ENCODE measurements around the gene BCORL1.

Gene BCORL1

GRCh38 chrX:130014770-130015169, 32.3 kb downstream of the BCORL1 start:
- no peak for DNase-seq (ENCODE audit: low spot score)

GRCh38 chrX:130015181-130015580, 32.7 kb downstream of the BCORL1 start:
- DNase-seq (ENCODE audit: low spot score): no peak

- no peak for DNase-seq (ENCODE audit: low spot score)
These were observed 35.7 kb downstream of the BCORL1 start for GRCh38 chrX:130018143-130018542.

- DNase-seq (ENCODE audit: low spot score): no peak
These were observed 38.4 kb downstream of the BCORL1 start for GRCh38 chrX:130020661-130021324.

GRCh38 chrX:130024127-130024526, 41.7 kb downstream of the BCORL1 start:
- peak; percentile 66 for DNase-seq (ENCODE audit: low spot score)

GRCh38 chrX:130025256-130025655, 42.8 kb downstream of the BCORL1 start:
- DNase-seq (ENCODE audit: low spot score): no peak

- no peak for DNase-seq (ENCODE audit: low spot score)
These were observed 45.1 kb downstream of the BCORL1 start for GRCh38 chrX:130027569-130027968.

- DNase-seq (ENCODE audit: low spot score): peak; percentile 24
These were observed 45.8 kb downstream of the BCORL1 start for GRCh38 chrX:130028196-130028595.

- no peak for DNase-seq (ENCODE audit: low spot score)
These were observed 48.4 kb downstream of the BCORL1 start for GRCh38 chrX:130030826-130031225.

GRCh38 chrX:130032552-130032951, 50.1 kb downstream of the BCORL1 start:
- DNase-seq (ENCODE audit: low spot score): no peak

- no peak for DNase-seq (ENCODE audit: low spot score)
These were observed 51.7 kb downstream of the BCORL1 start for GRCh38 chrX:130034178-130034577.

- no peak for DNase-seq (ENCODE audit: low spot score)
These were observed 57.4 kb downstream of the BCORL1 start for GRCh38 chrX:130039847-130040246.

GRCh38 chrX:130047416-130047815, 65.0 kb downstream of the BCORL1 start:
- no peak for DNase-seq (ENCODE audit: low spot score)

- DNase-seq (ENCODE audit: low spot score): no peak
These were observed 66.3 kb downstream of the BCORL1 start for GRCh38 chrX:130048686-130049222.

- DNase-seq (ENCODE audit: low spot score): no peak
These were observed 67.4 kb downstream of the BCORL1 start for GRCh38 chrX:130049821-130050220.

- DNase-seq (ENCODE audit: low spot score): peak; percentile 84
These were observed 68.9 kb downstream of the BCORL1 start for GRCh38 chrX:130051176-130051845.

GRCh38 chrX:130053236-130053635, 70.8 kb downstream of the BCORL1 start:
- no peak for DNase-seq (ENCODE audit: low spot score)

- DNase-seq (ENCODE audit: low spot score): no peak
These were observed 72.7 kb downstream of the BCORL1 start for GRCh38 chrX:130055103-130055502.

GRCh38 chrX:130055899-130056298, 73.5 kb downstream of the BCORL1 start:
- no peak for DNase-seq (ENCODE audit: low spot score)

GRCh38 chrX:130057209-130057608, 74.8 kb downstream of the BCORL1 start:
- no peak for DNase-seq (ENCODE audit: low spot score)

GRCh38 chrX:130058652-130059051, 76.2 kb downstream of the BCORL1 start:
- DNase-seq (ENCODE audit: low spot score): no peak

GRCh38 chrX:130060122-130061069, 78.0 kb downstream of the BCORL1 start:
- DNase-seq (ENCODE audit: low spot score): peak; percentile 68
